ENCODE measurements around the gene MIS18BP1.

The MIS18BP1 gene

DNA sequence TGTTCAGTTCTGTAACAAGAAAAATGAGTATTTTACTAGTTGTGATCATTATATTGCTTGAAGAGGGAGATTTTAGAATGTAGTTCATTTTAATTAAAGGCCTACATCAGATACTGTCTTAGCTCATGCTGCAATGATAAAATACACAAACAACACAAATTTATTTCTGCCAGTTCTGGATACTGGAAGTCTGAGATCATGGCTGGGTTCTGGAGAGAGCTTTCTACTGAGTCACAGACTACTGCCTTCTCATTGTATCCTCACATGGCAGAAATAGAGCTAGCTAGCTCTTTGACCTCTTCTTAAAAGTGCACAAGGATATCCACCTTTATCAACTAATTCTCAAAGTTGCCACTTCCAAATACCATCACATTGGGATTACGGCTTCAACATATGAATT, 53.8 kb downstream of the MIS18BP1 start:
- WGBS: 100% methylated on average over 1 of the region's 1 CpG
- Histone ChIP-seq H3K36me3 (ENCODE audit: insufficient read depth, low read length) (peaks cover 56% of the 10 kb centered on the region), H3K9ac (ENCODE audit: low read depth, low read length) (no peak overlapping the region), H3K9me3 (ENCODE audit: insufficient read depth, low read depth, low read length) (no peaks in the 10 kb centered on the region), H3K27ac (ENCODE audit: low read depth, low read length) (no peak overlapping the region; the same call in 1 of the 2 replicates), H3K4me3 (ENCODE audit: low read length) (no peak overlapping the region), H3K27me3 (ENCODE audit: insufficient read depth, low read length) (no peaks in the 10 kb centered on the region), H3K4me1 (ENCODE audit: insufficient read depth, low read length) (no peaks in the 10 kb centered on the region)

DNA sequence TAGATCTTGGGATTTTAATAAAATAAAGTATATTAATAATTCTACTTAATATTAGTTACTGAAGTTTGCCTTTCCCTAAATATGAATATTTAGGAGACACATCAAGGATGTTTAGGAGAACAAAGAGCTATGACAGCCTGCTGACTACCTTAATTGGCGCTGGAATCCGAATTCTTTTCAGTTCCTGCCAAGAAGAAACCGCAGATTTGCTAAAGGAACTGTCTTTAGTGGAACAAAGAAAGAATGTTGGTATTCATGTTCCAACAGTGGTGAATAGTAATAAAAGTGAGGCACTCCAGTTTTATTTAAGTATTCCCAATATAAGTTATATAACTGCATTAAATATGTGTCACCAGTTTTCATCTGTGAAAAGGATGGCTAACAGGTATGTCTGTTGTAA, 54.5 kb downstream of the MIS18BP1 start:
- Histone ChIP-seq H3K27me3 (ENCODE audit: insufficient read depth, low read length) (no peaks in the 10 kb centered on the region), H3K9me3 (ENCODE audit: insufficient read depth, low read depth, low read length) (no peaks in the 10 kb centered on the region), H3K9ac (ENCODE audit: low read depth, low read length) (no peak overlapping the region), H3K4me1 (ENCODE audit: insufficient read depth, low read length) (no peaks in the 10 kb centered on the region), H3K27ac (ENCODE audit: low read depth, low read length) (no peak overlapping the region; the same call in 1 of the 2 replicates), H3K4me3 (ENCODE audit: low read length) (no peak overlapping the region), H3K36me3 (ENCODE audit: insufficient read depth, low read length) (peaks cover 49% of the 10 kb centered on the region)
- WGBS: 86% methylated on average over 3 of the region's 3 CpGs

DNA sequence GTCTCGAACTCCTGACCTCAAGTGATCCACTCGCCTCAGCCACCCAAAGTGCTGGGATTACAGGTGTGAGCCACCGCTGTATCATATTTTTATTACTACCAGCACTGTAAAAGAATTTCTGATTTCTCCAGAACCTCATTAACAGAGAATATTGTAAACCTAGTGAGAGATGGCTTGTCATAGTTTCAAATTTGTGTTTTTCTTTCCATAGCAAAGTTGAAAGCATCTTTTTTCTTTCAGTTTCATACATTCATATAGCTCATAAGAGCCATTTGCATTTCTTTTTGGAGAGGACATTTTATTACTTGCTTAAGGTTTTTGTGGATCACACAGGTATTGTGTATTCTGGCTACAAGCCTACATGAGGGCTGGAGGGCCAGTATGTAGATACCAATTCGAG, 58.0 kb downstream of the MIS18BP1 start:
- H3K4me1 ChIP-seq (ENCODE audit: insufficient read depth, low read length): no peaks in the 10 kb centered on the region
- no peak overlapping the region for H3K27ac ChIP-seq (ENCODE audit: low read depth, low read length)
- H3K9me3 ChIP-seq (ENCODE audit: insufficient read depth, low read depth, low read length): no peaks in the 10 kb centered on the region
- no peak overlapping the region for H3K4me3 ChIP-seq (ENCODE audit: low read length)
- 98% methylated on average over 4 of the region's 4 CpGs for WGBS
- H3K27me3 ChIP-seq (ENCODE audit: insufficient read depth, low read length): no peaks in the 10 kb centered on the region
- no peak overlapping the region for H3K9ac ChIP-seq (ENCODE audit: low read depth, low read length)
- peaks cover 20% of the 10 kb centered on the region for H3K36me3 ChIP-seq (ENCODE audit: insufficient read depth, low read length)

DNA sequence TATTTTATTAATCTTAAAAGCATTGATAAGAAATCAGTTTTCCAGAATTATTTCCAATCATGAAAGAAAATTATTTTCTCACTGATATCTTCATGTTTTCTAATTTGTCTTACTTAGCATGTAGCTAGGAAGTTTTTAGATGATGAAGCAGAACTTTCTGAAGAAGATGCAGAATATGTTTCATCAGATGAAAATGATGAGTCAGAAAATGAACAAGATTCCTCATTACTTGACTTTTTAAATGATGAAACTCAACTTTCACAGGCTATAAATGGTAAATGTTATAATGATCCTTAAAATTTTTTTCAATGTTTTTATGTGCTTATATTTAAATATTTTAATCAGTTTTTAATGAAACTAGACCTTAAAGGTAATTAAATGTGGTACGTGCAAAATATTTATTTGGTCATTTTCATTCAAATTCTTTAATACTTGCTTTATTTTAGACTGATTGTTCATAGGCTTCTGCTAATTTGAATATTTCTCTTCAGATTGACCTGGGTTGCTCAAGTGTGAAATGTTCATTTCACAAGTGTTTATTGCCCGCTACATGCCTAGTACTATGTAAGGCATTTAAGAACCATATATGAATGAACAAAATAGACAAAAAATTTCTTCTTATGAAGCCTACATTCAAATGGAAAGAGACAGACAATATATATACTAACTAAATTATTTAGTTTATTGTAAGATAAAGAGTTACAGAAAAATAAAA, 67.7 kb downstream of the MIS18BP1 start:
- H3K4me3 ChIP-seq (ENCODE audit: low read length): no peak overlapping the region
- H3K27ac ChIP-seq (ENCODE audit: low read depth, low read length): no peak overlapping the region
- no peaks in the 10 kb centered on the region for H3K9me3 ChIP-seq (ENCODE audit: insufficient read depth, low read depth, low read length)
- H3K27me3 ChIP-seq (ENCODE audit: insufficient read depth, low read length): no peaks in the 10 kb centered on the region
- H3K4me1 ChIP-seq (ENCODE audit: insufficient read depth, low read length): peaks cover 12% of the 10 kb centered on the region; the same call in 1 of the 2 replicates
- WGBS: no CpG with 5 or more reads among the region's 2 CpGs
- peaks cover 47% of the 10 kb centered on the region for H3K36me3 ChIP-seq (ENCODE audit: insufficient read depth, low read length)
- no peak overlapping the region for H3K9ac ChIP-seq (ENCODE audit: low read depth, low read length)

DNA sequence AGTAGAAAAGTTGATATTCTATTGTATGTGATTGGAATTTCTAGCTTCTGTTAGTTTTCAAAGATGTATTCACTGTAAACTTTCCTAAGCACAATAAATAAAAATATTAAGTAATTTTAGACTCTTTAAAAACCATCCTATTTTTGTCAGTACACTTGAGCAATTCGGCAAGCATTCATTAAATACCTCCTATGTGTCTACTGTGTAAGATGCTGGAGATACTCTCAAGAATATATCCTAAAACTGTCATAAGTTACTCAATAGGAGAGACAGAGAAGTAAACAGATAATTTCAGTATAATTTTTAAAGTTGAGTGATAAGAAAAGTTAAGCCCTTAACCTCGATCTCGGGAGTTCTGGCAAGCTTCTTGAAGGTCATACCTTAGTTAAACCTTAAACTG, 71.2 kb downstream of the MIS18BP1 start:
- 85% methylated on average over 2 of the region's 3 CpGs for WGBS
- Histone ChIP-seq H3K9me3 (ENCODE audit: insufficient read depth, low read depth, low read length) (no peaks in the 10 kb centered on the region), H3K9ac (ENCODE audit: low read depth, low read length) (no peak overlapping the region), H3K27ac (ENCODE audit: low read depth, low read length) (no peak overlapping the region), H3K36me3 (ENCODE audit: insufficient read depth, low read length) (peaks cover 24% of the 10 kb centered on the region), H3K4me3 (ENCODE audit: low read length) (no peak overlapping the region), H3K4me1 (ENCODE audit: insufficient read depth, low read length) (peaks cover 12% of the 10 kb centered on the region; the same call in 1 of the 2 replicates), H3K27me3 (ENCODE audit: insufficient read depth, low read length) (no peaks in the 10 kb centered on the region)

DNA sequence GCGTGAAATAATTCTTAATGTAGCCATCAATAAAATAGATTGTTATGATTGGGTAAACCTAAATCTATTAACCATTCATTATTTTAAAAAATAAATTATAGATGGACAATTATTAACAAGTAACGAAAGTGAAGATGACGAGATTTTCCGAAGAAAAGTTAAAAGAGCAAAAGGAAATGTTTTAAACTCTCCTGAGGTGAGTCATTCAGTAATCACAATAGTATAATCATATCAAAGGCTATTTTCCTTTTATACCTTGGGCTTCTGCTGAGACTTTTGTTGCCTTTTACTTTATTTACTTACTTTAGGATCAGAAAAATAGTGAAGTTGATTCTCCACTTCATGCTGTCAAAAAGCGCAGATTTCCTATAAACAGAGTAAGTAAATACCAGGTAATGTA, 71.7 kb downstream of the MIS18BP1 start:
- Histone ChIP-seq H3K36me3 (ENCODE audit: insufficient read depth, low read length) (peaks cover 19% of the 10 kb centered on the region), H3K4me1 (ENCODE audit: insufficient read depth, low read length) (peaks cover 12% of the 10 kb centered on the region; the same call in 1 of the 2 replicates), H3K9ac (ENCODE audit: low read depth, low read length) (no peak overlapping the region), H3K27ac (ENCODE audit: low read depth, low read length) (no peak overlapping the region), H3K4me3 (ENCODE audit: low read length) (peak overlapping the region; percentile 18; the same call in 1 of the 2 replicates), H3K9me3 (ENCODE audit: insufficient read depth, low read depth, low read length) (no peaks in the 10 kb centered on the region), H3K27me3 (ENCODE audit: insufficient read depth, low read length) (no peaks in the 10 kb centered on the region)
- no CpG with 5 or more reads among the region's 5 CpGs for WGBS

DNA sequence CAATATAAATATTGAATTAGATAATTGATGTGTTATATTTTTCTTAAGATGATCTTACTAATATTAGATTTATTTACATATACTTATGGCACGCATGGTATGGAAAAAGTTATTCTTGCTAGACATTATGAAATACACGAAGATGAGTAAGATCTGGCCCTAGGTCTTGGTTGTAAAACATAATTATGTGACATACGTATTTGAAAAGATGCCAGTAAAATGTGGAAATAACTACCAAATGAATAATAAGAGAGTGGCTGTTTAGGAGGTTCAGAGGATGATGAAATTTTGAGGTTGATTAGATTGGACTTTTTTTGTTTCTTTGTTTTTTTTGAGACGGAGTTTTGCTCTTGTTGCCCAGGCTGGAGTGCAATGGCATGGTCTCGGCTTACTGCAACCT, 75.9 kb downstream of the MIS18BP1 start:
- no peak overlapping the region for H3K4me3 ChIP-seq (ENCODE audit: low read length)
- H3K4me1 ChIP-seq (ENCODE audit: insufficient read depth, low read length): peaks cover 12% of the 10 kb centered on the region; the same call in 1 of the 2 replicates
- no peak overlapping the region for H3K9ac ChIP-seq (ENCODE audit: low read depth, low read length)
- H3K36me3 ChIP-seq (ENCODE audit: insufficient read depth, low read length): peaks cover 18% of the 10 kb centered on the region
- no peak overlapping the region for H3K27ac ChIP-seq (ENCODE audit: low read depth, low read length)
- no peaks in the 10 kb centered on the region for H3K9me3 ChIP-seq (ENCODE audit: insufficient read depth, low read depth, low read length)
- no peaks in the 10 kb centered on the region for H3K27me3 ChIP-seq (ENCODE audit: insufficient read depth, low read length)
- WGBS: 96% methylated on average over 5 of the region's 5 CpGs

DNA sequence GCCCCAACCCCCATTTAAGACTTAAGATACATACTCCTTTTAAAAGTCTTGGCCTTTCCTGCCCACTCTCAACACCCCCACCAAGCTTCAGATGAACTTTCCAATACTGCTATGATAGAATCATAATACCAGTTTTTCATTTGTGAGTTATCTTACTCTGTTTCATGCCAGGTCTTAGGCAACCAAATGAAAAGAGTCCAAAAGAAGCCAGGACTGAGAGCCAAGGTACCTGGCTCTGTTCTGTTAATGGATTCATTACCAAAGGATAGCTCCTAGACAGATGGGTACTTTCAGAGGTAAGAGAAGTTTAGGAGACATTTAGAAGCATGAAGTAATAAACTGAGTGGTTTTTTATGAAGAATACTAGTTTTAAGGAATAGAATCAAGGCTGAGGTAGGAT, 83.1 kb downstream of the MIS18BP1 start:
- Histone ChIP-seq H3K4me3 (ENCODE audit: low read length) (no peak overlapping the region), H3K9me3 (ENCODE audit: insufficient read depth, low read depth, low read length) (no peaks in the 10 kb centered on the region), H3K9ac (ENCODE audit: low read depth, low read length) (no peak overlapping the region), H3K27me3 (ENCODE audit: insufficient read depth, low read length) (no peaks in the 10 kb centered on the region), H3K27ac (ENCODE audit: low read depth, low read length) (no peak overlapping the region), H3K36me3 (ENCODE audit: insufficient read depth, low read length) (peaks cover 41% of the 10 kb centered on the region), H3K4me1 (ENCODE audit: insufficient read depth, low read length) (no peaks in the 10 kb centered on the region)

DNA sequence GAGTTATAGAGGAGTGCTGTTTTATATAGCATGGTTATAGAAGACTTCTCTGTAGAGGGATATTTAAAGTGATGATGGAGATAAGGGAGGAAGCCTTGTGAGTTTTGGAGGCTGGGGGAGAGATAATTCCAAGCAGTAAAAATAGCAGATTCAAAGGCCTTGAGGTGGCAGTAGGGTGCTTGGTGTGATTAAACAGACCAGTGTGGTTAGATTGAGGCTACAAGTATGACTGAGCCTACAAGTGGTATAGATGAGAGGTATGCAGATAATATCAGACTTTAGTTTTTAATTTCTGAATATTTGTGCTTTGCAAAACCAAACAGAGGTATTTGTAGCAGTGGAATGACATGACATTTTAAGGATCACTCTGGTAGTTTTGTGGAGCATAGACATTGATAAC, 96.9 kb downstream of the MIS18BP1 start:
- H3K27me3 ChIP-seq (ENCODE audit: insufficient read depth, low read length): no peaks in the 10 kb centered on the region
- no peak overlapping the region for H3K27ac ChIP-seq (ENCODE audit: low read depth, low read length)
- H3K9me3 ChIP-seq (ENCODE audit: insufficient read depth, low read depth, low read length): no peaks in the 10 kb centered on the region
- H3K4me1 ChIP-seq (ENCODE audit: insufficient read depth, low read length): no peaks in the 10 kb centered on the region
- peaks cover 25% of the 10 kb centered on the region for H3K36me3 ChIP-seq (ENCODE audit: insufficient read depth, low read length)
- no peak overlapping the region for H3K4me3 ChIP-seq (ENCODE audit: low read length)
- no peak overlapping the region for H3K9ac ChIP-seq (ENCODE audit: low read depth, low read length)
